ENCODE measurements around the gene SCIMP. TPM values are rescaled to one million over a fixed set of nuclear protein-coding genes. Genes with fewer than 3 reads are reported as not detected.

SCIMP gene
- total and polyA plus RNA-seq, 9 of the 15 experiments (the other 6 are each of a cell fraction or from before 2014, with no cell fraction given) = 0.01 to 0.11 (median 0.04) TPM; not detected in 6

DNA sequence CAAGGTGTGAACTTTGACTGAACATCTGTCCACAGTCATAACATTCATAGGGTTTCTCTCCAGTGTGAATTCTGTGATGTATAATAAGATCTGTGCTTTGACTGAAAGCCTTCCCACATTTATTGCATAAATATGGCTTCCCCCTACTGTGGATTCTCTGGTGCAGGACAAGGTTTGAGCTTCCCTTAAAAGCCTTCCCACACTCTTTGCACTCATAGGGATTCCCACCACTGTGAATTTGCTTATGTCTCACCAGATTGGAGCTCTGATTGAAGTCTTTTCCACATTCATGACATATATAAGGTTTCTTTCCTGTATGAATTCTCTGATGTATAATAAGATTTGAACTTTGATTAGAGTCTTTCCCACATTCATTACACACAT is 51.3 kb downstream of the SCIMP start:
- Histone ChIP-seq H2AFZ (ENCODE audit: low read depth, low read length) (no peak overlapping the region), H3K4me1 (replicated peaks in 1 of 2; ENCODE audit: control insufficient read depth in 2 of 2, insufficient read depth in 2 of 2, low read length in 2 of 2) (no peaks in the 10 kb centered on the region), H3K79me2 (ENCODE audit: control insufficient read depth, insufficient read depth, low read length) (no peaks in the 10 kb centered on the region), H3K27me3 (ENCODE audit: control insufficient read depth in 2 of 2, insufficient read depth in 2 of 2, low read length in 2 of 2) (no peaks in the 10 kb centered on the region), H3K4me3 (no peak overlapping the region), H3K9me1 (ENCODE audit: control insufficient read depth, insufficient read depth, low read length) (no peaks in the 10 kb centered on the region), H3K4me2 (ENCODE audit: insufficient read depth, low read length) (no peak overlapping the region), H3K9ac (ENCODE audit: insufficient read depth in 1 of 2, low read depth in 2 of 2, low read length in 2 of 2) (no peak overlapping the region), H3K9me3 (replicated peaks; ENCODE audit: control insufficient read depth, insufficient read depth, low read depth, low read length) (peaks cover 27% of the 10 kb centered on the region), H3K36me3 (ENCODE audit: control insufficient read depth, insufficient read depth, low read length) (no peaks in the 10 kb centered on the region), H3K27ac (ENCODE audit: extremely low read depth, low read depth, low read length) (no peak overlapping the region), H4K20me1 (replicated peaks; ENCODE audit: control insufficient read depth, insufficient read depth, low read length) (no peaks in the 10 kb centered on the region)
- no TSS peak for BruUV-seq (replicated peaks)
- DNase-seq (ENCODE audit: extremely low read depth in 1 of 4, low spot score in 3 of 4) = no peak
- CTCF ChIA-PET (ENCODE audit: low intra/inter-chr PET ratio) = no interaction called here
- no peak for ATAC-seq
- peak; percentile 71; the same call in 1 of the 2 replicates for TF ChIP-seq ZNF274 (IDR thresholded peaks at IDR 0.05; ENCODE audit: borderline replicate concordance, low read depth, low read length)
- no peak for TF ChIP-seq YBX1 (IDR thresholded peaks at IDR 0.05)
- intact Hi-C loops (cut with micrococcal nuclease) = loop anchor here (10.0 kb wide), 1 partner anchor 79 kb away; no protein-coding TSS in a partner anchor
- in situ Hi-C loops (cut with MboI) = no loop called here
- POLR2A ChIA-PET = no interaction called here
- FAIRE-seq = no peak

DNA sequence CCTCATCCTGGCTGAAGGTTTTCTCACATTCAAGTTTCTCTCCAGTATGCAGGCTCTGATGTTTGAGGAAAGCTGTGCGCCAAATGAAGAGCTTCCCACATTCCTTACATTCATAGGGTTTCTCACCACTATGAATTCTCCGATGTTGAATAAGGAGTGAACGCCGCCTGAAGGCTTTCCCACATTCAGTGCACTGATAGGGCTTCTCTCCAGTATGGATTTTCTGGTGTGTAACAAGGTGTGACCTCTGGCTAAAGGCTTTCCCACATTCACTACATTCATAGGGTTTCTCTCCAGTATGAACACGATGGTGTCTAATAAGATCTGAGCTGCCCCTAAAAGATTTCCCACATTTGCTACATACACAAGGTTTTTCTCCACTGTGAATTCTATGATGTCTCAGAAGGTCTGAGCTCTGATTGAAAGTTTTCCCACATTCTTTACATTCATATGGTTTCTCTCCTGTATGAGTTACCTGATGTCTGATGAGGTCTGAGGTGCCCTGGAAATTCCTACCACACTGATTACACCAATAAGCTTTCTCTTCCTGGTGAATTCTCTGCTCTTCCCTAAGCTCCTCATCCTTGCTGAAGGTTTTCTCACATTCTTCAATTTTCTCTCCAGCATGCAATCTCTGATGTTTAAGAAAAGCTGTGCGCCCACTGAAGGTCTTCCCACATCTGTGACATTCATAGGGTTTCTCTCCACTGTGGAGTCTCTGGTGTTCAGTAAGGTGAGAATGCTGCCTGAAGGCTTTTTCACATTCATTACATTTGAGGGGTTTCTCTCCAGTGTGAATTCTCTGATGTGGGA is 51.9 kb downstream of the SCIMP start:
- Histone ChIP-seq H3K79me2 (ENCODE audit: control insufficient read depth, insufficient read depth, low read length) (no peaks in the 10 kb centered on the region), H3K9ac (ENCODE audit: insufficient read depth in 1 of 2, low read depth in 2 of 2, low read length in 2 of 2) (no peak overlapping the region), H3K4me1 (replicated peaks in 1 of 2; ENCODE audit: control insufficient read depth in 2 of 2, insufficient read depth in 2 of 2, low read length in 2 of 2) (no peaks in the 10 kb centered on the region), H3K9me1 (ENCODE audit: control insufficient read depth, insufficient read depth, low read length) (no peaks in the 10 kb centered on the region), H3K4me2 (ENCODE audit: insufficient read depth, low read length) (no peak overlapping the region), H4K20me1 (replicated peaks; ENCODE audit: control insufficient read depth, insufficient read depth, low read length) (no peaks in the 10 kb centered on the region), H3K4me3 (no peak overlapping the region), H3K9me3 (replicated peaks; ENCODE audit: control insufficient read depth, insufficient read depth, low read depth, low read length) (peaks cover 27% of the 10 kb centered on the region), H2AFZ (ENCODE audit: low read depth, low read length) (no peak overlapping the region), H3K36me3 (ENCODE audit: control insufficient read depth, insufficient read depth, low read length) (no peaks in the 10 kb centered on the region), H3K27ac (ENCODE audit: extremely low read depth, low read depth, low read length) (no peak overlapping the region), H3K27me3 (ENCODE audit: control insufficient read depth in 2 of 2, insufficient read depth in 2 of 2, low read length in 2 of 2) (no peaks in the 10 kb centered on the region)
- peak; percentile 89 for TF ChIP-seq ZNF75A (CRISPR knock-in tag; IDR thresholded peaks at IDR 0.05)
- TF ChIP-seq ZNF644 (tag; IDR thresholded peaks at IDR 0.05; ENCODE audit: low read depth) = no peak
- whole genome bisulfite sequencing (ENCODE audit: insufficient coverage, low coverage, missing lambda C conversion rate) = 90% methylated on average over 4 of the region's 6 CpGs
- intact Hi-C loops (cut with micrococcal nuclease) (loop anchor here (10.0 kb wide), 1 partner anchor 78 kb away; no protein-coding TSS in a partner anchor), in situ Hi-C loops (cut with MboI) (no loop called here)
- no TSS peak for BruUV-seq (replicated peaks)
- ChIA-PET POLR2A (interaction anchor here (0.5 kb wide), 1 partner anchor 82 kb away, joined by 3 read pairs; no protein-coding TSS in a partner anchor), CTCF (ENCODE audit: low intra/inter-chr PET ratio) (no interaction called here)
- ATAC-seq = no peak
- DNase-seq (ENCODE audit: extremely low read depth in 1 of 4, low spot score in 3 of 4) = no peak
- FAIRE-seq = no peak
